VCaP (cell line): Measurements from ENCODE around the gene FAM163A.

Experiments used
- H3K27ac ChIP-seq: fragments of 450-650 bp; 2 replicates; pipeline ENCODE4 v1.5.1; 2017
- TF ChIP-seq, protein P1 (sequence below): fragments of 450-650 bp; conservative IDR thresholded peaks from 2 replicates; pipeline ENCODE4 v1.5.1; 2017; ENCODE audit warnings: mild to moderate bottlenecking, moderate library complexity

The FAM163A gene

DNA sequence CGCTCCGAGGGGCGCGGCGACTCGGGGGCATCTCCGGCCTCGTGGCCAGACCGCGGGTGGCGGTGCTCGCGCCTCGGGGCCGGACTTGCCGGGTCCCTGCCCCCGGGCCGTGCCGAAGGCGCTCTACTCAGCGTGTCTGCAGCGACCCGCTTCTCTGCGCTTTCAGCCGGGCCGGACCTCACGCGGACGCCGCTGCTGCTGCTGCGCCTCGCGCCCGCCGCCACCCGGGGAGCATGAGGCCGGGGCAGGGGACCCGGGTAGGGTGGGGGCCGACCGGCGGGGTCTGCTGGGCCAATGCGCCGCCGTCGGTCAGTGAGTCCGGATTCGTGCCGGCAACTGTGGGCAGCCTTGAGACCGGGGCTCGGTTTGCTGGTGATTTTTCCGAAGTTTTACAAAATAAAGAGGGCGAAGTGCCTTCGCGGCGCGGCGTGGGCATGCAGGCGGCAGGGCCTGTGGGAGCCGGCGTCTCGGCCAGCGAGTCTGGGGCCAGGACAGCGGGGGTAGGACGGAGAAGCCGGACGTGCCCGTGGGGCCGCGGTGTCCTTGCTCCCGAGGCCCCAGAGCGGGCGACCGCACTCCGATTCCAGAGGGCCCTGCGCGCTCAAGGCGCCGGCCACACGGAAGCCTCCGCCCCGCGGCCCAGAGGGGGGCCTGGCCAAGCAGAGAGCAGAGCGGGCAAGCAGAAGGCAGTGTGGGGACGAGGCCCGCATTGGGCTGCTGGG is 749 bp downstream of the FAM163A start:
- TF ChIP-seq, protein P1, sequence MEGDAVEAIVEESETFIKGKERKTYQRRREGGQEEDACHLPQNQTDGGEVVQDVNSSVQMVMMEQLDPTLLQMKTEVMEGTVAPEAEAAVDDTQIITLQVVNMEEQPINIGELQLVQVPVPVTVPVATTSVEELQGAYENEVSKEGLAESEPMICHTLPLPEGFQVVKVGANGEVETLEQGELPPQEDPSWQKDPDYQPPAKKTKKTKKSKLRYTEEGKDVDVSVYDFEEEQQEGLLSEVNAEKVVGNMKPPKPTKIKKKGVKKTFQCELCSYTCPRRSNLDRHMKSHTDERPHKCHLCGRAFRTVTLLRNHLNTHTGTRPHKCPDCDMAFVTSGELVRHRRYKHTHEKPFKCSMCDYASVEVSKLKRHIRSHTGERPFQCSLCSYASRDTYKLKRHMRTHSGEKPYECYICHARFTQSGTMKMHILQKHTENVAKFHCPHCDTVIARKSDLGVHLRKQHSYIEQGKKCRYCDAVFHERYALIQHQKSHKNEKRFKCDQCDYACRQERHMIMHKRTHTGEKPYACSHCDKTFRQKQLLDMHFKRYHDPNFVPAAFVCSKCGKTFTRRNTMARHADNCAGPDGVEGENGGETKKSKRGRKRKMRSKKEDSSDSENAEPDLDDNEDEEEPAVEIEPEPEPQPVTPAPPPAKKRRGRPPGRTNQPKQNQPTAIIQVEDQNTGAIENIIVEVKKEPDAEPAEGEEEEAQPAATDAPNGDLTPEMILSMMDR, result no peak
- no peak overlapping the region for H3K27ac ChIP-seq

DNA sequence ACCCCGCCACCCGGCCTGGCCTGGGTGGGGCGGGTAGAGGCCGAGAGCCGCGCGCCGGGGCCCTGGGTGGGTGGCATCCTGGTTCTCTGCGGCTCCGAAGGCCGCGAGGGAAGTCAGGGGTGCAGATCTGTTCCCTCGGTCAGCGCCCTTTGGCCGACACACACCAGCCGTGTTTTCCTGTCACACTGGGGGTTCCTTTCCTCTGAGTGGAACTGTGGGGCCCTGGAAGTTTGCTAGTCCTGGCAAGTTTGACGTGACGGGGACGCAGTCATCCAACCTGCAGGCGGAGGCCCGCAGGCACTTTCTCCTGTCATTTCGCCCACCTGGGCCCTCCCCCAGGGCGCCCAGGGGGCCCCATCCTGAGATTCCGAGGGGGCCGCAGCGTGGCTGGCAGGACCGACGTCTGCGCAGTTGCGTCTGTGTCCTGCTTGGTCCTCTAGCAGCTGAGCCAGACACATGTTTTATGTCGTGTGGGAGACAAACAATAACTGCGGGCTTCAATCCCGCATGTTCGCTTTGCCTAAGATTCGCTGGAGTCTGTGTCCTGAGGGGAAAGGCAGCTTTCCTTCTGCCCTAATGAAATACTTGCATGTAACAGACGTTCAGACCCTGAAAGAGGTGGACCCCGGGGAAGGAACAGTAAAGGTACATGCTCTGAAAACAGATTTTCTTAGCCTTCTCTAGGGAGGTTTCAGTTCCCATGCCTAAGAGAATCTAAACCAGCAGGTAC is 1.5 kb downstream of the FAM163A start:
- H3K27ac ChIP-seq, result no peak overlapping the region
- TF ChIP-seq, protein P1, result no peak

DNA sequence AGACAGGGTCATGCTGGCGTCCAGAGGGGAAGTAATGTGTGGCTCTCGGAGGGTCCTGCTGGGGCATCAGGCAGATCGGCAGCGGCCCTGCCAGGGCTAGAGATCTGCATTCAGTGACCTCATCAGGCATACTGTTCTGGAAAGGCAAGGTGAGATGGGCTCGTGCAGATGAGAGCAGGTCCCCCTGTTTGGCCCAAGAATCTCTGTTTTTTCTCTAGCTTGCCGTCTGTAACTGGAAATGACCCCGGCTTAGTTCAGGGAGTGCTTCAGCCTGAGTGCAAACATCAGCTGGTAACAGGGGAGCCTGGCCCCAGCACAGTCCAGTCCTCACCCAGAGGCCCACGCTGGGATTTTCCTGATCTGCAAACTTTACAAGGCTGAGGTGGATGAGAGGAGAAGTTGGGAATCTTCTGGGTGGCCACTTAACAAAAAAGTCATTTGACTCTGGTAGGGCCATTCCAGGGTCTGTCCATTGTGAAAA is 2.1 kb downstream of the FAM163A start:
- H3K27ac ChIP-seq, result no peak overlapping the region
- TF ChIP-seq, protein P1, result no peak

DNA sequence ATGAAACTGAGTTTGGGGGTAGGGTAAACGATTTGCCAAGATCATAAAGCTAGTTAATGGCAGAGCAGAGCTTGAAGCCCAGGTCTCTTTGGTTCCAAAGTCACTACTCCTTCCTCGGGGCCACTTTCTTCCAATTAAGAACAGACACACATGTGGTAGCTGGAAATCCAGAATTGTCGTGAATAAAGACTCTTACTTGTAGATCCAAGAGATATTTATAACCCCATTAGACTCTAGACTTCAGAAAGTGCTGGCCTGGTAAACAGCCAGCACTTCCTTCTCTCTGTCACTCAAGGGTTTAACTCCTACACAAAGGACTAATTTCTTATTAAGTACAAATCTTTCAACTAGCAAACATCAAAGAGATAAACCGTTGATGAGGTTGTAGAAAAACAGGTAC is 2.7 kb downstream of the FAM163A start:
- TF ChIP-seq, protein P1, result no peak
- no peak overlapping the region for H3K27ac ChIP-seq

DNA sequence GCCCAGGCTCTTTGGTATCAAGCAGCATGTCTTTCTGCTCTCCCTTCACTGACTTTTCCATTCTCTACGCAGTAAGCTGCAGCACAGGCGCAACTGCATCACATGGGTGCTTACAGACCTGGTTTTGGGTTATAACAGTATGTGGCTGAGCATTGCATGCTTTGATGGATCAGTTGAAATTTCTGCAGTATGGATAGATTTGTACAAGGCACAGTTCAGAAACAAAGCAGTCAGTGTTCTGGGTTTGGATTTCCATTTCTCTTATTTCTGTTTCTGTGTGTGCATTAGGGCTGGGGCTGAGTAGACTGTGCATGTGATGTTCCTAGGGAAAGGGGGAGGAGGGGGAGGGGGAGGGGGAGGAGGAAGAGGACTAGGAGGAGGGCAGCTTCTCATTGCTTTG is 4.5 kb downstream of the FAM163A start:
- no peak overlapping the region for H3K27ac ChIP-seq
- TF ChIP-seq, protein P1, result no peak

DNA sequence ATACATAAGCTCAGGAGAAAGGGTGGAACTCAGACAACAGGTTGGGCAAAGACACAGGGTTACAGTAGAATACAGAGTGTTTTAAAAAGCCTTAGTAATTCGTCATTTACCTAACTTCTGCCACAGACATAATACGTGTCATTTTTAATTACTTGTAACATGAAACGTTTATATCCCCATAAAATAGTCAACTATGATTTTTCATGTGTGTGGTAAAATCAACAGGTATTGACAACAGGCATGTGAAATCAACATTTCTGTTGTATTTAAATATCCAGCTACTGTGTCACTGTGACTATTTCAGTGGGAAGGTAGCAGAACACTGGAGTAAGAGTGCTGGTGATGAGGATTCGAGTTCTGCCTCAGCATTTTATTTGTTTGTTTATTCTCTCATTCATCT is 5.7 kb downstream of the FAM163A start:
- TF ChIP-seq, protein P1, result no peak
- no peak overlapping the region for H3K27ac ChIP-seq

DNA sequence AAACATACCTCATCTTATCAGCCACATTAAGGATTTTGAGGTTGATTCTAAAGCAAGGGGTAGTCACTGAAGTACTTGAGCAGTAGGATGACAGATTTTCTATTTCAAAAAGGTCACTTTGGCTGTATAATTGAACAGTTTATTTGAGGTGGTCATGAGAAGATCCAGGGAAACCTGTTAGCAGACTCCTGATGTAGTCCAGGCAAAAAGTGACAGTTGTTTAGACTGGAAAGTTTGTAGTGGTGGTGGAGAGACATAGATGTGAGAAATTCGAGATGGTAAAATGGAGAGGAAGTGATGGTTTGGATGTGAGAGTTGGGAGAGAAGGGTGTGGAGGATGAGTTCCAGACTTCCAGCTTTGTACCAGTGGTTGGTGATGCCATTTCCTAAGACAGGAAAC is 7.5 kb downstream of the FAM163A start:
- no peak overlapping the region for H3K27ac ChIP-seq
- TF ChIP-seq, protein P1, result no peak
